HG02840 (cell line): ENCODE measurements around the gene PLA2G3.

Source experiments
- ATAC-seq: cut with Tn5 transposase; IDR thresholded peaks from one replicate; pipeline ENCODE4 v1.9.1; 2021; ENCODE audit warnings: mild to moderate bottlenecking, moderate library complexity, moderate number of reproducible peaks; ENCODE audit not compliant: unreplicated experiment, low FRiP score

Gene PLA2G3

DNA sequence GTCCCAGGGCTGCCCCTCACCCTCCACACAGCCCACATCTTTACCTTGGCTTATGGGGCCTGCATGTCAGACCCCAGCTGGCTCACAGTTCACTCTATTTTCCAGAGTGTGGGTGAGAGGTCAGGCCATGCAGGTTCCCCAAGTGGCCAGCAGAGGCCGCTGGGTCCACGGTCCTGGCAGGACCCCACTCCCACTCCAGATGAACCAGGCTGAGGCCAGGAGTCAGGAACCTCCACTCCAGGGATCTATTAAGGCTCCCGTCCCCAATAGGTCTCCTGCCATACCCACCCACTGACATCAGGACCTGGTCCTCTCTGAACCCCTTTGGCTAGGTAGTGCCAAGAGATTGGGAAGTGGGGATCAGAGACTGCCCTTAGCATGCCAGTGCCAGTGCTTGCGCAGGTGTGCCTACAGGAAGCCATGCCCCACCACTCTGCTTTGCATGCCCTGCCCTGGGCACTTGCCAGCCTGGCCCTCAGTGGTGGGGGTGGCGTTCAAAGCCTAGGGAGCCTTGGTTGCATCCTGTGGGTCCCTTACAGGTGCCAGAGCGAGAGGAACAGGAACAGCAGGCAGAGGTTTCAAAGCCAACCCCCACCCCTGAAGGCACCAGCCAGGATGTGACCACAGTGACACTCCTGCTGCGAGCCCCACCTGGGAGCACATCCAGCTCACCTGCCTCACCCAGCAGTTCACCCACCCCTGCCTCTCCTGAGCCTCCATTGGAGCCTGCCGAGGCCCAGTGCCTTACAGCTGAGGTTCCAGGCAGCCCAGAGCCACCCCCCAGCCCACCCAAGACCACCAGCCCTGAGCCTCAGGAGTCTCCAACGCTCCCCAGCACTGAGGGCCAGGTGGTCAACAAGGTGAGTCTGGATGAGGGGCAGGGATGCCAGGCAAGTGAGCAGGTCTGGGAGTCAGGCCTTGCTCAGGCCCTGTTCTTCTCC is 50.9 kb downstream of the PLA2G3 start:
- no peak for ATAC-seq

DNA sequence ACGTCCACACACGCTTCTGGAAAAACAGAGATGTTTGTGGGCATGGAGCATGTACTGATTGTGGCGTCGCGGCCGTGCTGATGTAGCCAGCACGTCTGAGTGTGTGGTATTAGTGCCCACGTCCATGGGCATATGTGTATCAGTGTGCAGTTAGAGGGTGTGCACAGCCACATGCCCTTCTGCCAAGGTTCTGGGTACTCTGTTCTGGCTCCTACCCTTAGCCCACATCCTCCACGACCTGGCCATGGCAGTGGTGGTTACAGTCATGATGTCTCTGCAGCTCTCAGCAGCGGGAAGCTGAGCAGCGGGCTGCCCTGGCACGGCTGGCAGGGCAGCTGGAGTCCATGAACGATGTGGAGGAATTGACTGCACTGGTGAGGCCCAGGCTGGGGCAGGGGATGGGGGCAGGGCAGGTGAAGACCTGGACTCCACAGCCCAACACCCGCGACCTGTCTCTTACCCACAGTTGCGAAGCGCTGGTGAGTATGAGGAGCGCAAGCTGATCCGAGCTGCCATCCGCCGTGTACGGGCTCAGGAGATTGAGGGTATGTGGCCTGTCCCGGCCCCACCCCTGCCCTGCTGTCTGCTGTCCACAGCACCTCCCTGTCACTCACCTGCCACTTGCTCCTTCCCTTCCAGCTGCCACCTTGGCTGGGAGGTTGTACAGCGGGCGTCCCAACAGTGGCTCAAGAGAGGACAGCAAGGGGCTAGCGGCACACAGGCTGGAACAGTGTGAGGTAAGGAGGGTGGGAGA is 51.9 kb downstream of the PLA2G3 start:
- ATAC-seq = no peak

DNA sequence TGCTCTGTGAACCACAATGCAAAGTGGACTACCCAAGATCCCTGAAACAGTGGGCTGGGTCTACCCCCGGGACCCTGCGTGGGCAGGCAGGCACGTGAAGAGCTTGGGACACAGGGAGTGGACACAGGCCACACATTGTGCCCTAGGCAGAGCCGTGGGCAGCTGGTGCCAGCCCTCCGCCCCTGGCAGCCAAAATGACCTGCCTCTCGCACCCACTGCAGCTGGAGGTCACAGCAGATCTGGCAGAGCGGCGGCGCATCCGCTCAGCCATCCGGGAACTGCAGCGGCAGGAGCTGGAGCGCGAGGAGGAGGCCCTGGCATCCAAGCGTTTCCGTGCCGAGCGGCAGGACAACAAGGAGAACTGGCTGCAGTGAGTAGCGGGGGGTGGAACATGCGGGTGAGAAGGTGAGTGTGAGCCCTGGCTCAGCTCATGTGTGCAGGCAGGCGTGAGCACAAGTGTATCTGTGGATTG is 52.5 kb downstream of the PLA2G3 start:
- no peak for ATAC-seq

DNA sequence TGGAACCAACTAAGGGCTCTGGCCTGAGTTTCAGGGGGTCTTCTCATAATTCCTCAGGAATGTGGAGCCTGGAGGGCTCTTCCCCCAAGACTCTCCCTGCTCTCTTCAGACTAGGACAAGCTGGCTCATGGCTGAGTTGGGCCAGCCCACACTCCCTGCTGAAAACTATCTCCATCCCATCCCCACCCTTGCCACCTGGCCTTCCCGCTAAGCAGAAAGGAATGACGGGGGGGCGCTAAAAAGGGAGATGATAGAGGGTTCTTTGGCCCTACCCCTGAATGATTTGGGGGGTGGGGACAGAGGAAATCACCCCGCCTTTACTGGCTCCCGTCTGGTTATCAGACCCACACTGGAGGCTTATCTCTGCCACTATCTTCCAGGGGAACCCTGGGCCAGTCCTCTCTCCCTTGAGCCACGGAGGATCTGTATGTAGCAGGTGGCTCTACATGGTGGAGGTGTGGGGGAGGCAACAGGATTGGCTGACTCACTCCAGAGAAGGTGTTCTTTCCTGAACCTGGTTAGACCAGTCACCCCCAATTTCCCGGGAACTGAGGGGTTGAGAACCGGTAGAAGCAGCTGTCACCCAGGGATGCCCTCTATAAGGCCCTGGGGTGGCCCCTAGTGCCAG is 53.5 kb downstream of the PLA2G3 start:
- no peak for ATAC-seq

DNA sequence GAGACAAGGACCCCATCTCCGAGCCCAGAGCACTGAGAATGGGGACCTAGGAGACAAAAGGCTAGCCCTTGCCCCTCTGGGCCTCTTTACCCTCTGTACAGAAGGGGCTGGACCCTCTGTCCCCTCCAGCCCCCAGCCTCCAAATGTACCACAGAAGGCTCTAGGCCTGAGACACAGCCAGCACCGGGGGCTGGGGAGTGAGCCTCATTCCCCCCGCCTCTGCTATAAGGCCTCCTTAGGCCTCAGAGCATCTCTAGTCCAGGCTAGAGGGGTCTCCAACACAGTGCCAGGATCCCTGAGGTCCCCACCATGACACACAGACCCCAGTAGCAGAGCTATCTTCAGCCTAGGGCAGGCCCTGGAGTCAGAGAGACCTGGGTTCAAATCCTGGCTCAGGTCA is 54.4 kb downstream of the PLA2G3 start:
- ATAC-seq = no peak

DNA sequence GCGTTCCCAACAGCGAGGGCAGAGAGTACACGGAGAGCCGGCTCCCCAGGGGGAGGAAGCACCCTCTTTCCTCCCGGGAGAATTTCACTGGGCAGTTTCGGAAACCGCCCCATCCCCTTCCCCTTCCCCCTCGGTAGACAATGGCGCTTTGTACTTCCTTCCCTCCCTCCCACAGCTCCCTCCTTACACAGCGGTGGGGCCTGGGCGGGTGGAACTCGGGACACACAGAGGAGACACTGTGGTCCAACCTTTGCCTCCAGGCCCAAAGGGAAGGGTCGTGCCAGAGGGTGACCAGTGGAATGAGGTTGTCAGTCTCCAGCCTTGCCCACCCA is 54.8 kb downstream of the PLA2G3 start:
- no peak for ATAC-seq

DNA sequence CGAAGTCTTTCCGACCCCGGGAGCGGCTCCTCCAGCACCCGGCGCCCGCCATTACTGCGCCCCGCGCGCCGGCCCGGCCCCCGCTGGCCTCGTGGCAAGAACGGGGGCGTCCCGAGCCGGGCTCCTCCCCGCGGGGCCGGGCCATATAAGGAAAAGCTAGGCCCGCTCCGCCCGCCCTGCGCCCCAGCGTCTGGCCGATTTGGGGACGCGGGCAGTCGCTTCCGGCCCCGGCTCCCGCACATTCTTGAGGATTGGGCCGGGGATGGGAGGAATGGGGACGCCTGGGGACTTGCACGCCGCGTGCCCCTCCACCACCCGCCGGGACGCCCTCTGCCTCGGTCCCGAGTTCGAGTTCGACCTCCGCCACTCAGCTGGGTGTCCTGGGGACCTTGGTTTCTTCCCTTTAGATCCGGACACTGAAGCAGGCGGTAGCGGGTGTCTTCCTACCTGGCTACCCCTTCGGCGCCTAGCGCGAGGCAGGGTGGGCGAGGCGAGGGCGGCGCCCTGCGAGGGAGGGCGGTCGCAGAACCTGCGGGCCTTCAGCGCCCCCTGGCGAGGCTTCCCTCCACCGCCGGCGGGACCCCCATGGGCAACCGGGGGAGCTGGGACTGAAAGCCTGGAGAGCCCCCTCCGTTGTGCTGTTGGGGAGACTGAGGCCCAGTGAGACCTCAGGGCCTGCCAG is 55.4 kb downstream of the PLA2G3 start:
- ATAC-seq = peak; percentile 53
